ENCODE results near the gene RAPGEF4. TPM values are rescaled to one million over a fixed set of nuclear protein-coding genes. Genes with fewer than 3 reads are reported as not detected.
A peak's percentile ranks its signal among the peaks of the same experiment; 100 is the strongest.

Gene RAPGEF4
- total and polyA plus RNA-seq, 2 of the 13 experiments (the other 11 are each of a cell fraction or from before 2014, with no cell fraction given), result 0.78 to 0.91 TPM

DNA sequence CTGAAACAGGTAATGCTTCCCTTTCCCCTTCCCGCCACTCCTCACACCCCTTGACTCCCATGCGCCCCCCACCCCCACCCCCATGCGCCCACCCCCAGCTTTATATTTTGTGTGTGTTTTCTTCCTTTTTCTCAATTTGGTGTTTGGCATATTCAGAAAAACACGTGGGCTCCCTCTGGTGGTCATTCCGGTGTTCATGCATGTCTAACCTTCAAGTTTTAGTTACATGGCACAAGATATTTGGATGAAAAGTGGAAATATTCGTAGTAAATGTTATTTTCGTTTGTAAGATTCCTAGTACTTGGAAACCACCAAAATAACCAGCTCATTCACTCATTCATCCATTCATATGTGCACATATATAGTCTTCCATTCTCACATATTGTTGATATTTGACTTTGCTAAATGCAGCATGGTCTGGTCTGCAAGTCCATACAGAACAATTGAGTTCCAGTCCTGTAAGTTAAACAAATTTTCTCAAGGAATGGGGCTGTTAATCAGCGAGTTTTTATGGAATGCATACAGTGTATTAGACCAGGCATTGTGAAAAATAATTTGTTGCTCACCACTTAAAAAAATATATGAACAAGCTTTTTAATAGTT is 196.4 kb downstream of the RAPGEF4 start (continued):
- no peak for TF ChIP-seq CEBPZ (IDR thresholded peaks at IDR 0.05; ENCODE audit: low read length)
- TF ChIP-seq, protein P1, sequence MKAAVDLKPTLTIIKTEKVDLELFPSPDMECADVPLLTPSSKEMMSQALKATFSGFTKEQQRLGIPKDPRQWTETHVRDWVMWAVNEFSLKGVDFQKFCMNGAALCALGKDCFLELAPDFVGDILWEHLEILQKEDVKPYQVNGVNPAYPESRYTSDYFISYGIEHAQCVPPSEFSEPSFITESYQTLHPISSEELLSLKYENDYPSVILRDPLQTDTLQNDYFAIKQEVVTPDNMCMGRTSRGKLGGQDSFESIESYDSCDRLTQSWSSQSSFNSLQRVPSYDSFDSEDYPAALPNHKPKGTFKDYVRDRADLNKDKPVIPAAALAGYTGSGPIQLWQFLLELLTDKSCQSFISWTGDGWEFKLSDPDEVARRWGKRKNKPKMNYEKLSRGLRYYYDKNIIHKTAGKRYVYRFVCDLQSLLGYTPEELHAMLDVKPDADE (CRISPR knock-in tag; IDR thresholded peaks at IDR 0.05), result no peak
- peak; percentile 76 for TF ChIP-seq HNRNPK (IDR thresholded peaks at IDR 0.05; ENCODE audit: low read depth, low read length, poor library complexity, severe bottlenecking)
- TF ChIP-seq ZNF496 (CRISPR knock-in tag; IDR thresholded peaks at IDR 0.05; ENCODE audit: insufficient replicate concordance), result no peak
- TF ChIP-seq DRAP1 (CRISPR knock-in tag; IDR thresholded peaks at IDR 0.05), result no peak
- TF ChIP-seq, protein P2, sequence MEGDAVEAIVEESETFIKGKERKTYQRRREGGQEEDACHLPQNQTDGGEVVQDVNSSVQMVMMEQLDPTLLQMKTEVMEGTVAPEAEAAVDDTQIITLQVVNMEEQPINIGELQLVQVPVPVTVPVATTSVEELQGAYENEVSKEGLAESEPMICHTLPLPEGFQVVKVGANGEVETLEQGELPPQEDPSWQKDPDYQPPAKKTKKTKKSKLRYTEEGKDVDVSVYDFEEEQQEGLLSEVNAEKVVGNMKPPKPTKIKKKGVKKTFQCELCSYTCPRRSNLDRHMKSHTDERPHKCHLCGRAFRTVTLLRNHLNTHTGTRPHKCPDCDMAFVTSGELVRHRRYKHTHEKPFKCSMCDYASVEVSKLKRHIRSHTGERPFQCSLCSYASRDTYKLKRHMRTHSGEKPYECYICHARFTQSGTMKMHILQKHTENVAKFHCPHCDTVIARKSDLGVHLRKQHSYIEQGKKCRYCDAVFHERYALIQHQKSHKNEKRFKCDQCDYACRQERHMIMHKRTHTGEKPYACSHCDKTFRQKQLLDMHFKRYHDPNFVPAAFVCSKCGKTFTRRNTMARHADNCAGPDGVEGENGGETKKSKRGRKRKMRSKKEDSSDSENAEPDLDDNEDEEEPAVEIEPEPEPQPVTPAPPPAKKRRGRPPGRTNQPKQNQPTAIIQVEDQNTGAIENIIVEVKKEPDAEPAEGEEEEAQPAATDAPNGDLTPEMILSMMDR (CRISPR knock-in tag; IDR thresholded peaks at IDR 0.05), result peak; percentile 76
- TF ChIP-seq ELF3 (CRISPR knock-in tag; IDR thresholded peaks at IDR 0.05), result 0 out of 2 replicates have a peak, but pooled peaks have one; percentile 23
- no peak for TF ChIP-seq RNF2 (conservative IDR thresholded peaks at IDR 0.05; ENCODE audit: low read depth)
- peak; percentile 70 for TF ChIP-seq STAG1 (CRISPR knock-in tag; IDR thresholded peaks at IDR 0.05)
- no peak for TF ChIP-seq ZNF768 (CRISPR knock-in tag; IDR thresholded peaks at IDR 0.05)

All from HepG2 (cell line).